SK-MEL-5 (cell line): ENCODE measurements around the gene CDH18. TPM values are rescaled to one million over a fixed set of nuclear protein-coding genes. Genes with fewer than 3 reads are reported as not detected.

Experiments
- DNase-seq: peaks from one replicate; pipeline ENCODE4 v3.0.0-alpha.2; 2016; ENCODE audit warnings: low read depth, low spot score
- in situ Hi-C: cut with HindIII; loops from 2 replicates; pipeline ENCODE4 v1.10.0; 2016; ENCODE audit warnings: low sequenced_read_pairs, high pct_unique_total_duplicates, low pct_unique_long_range_greater_than_20kb
- total RNA-seq: library from RNA; depleted of rRNA; stranded (reverse); fragments of >200 nt; shearing (Covaris generic); gene quantifications from 2 replicates; pipeline ENCODE4 v1.2.3, GENCODE V29; 2014

The CDH18 gene
- total RNA-seq, 1 experiment from 2014 or later, result 1.1 TPM

DNA sequence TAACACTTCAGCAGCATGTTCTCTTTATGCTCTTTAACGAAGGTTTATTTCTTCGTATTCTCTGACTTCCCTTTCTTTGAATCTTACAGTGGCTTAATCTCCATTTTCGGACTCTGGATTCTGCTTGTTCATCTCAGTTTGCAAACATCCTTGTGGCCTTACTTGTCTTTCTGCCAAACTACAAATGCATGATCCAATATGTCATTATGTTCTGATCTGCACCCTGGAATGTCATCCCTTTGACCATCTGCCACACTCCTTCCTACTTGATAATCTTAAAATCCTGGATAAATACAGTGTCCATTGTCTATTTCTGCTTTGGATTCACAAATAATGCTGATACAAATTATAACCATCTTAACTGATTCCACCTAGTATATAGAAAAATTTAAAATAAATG, 499.2 kb downstream of the CDH18 start:
- in situ Hi-C loops, result no loop called here

DNA sequence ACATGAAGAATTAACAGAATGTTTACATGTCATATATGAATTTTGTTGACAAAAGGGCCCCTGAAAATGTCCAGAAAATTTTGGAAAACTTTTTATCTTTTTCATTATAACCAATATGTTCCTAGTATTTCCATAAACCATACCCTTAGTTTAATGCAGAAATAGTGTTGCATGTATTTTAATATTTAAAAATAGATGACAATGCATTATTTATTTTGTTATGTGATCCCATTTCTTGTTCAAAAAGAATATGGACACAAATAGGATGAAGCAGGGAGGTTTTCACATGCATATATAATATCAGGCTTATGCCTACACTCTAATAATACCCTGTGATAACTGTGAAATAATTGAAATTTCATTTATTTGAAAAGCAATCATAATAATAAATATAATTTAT, 500.5 kb downstream of the CDH18 start:
- no peak for DNase-seq
- in situ Hi-C loops, result no loop called here

More for the DNA sequence above, 499.2 kb downstream of the CDH18 start:
- no peak for DNase-seq

GRCh38 chr5:19479562-19479961, 508.4 kb downstream of the CDH18 start:
- in situ Hi-C loops, result no loop called here
- DNase-seq, result no peak

- in situ Hi-C loops, result no loop called here
- no peak for DNase-seq
These were observed 526.0 kb downstream of the CDH18 start for GRCh38 chr5:19462019-19462418.

DNA sequence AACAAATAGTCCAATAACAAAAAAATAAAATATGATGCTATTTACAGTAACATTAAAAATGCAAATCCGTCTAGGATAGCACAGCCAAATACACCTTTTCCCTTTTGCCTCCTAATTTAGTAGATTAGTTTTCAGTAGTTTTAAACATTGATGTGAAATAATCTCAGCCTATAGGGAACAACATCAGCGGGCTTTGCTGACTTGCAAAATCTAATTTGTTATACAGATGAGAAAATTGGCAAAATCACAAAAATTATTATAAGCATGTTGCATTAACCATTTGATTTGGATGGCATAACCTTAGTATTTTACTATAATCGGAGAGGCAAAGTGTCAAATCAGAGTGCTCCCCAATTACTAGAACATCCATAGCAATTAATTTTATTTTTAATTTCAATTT, 563.5 kb downstream of the CDH18 start:
- in situ Hi-C loops, result no loop called here
- no peak for DNase-seq
